GM10266 (cell line): Measurements from ENCODE around the gene PSMD6.

Source experiments
- DNase-seq: peaks from one replicate; pipeline ENCODE4 v3.0.0; 2012; ENCODE audit errors: extremely low spot score
- CTCF ChIP-seq: IDR thresholded peaks from 2 replicates; pipeline ENCODE4 v1.5.1; 2012; ENCODE audit warnings: mild to moderate bottlenecking, low read depth; ENCODE audit not compliant: control insufficient read depth, insufficient read depth; ENCODE audit errors: missing control alignments

The PSMD6 gene

GRCh38 chr3:64033069-64033468 is 9.8 kb upstream of the PSMD6 start:
- no peak for DNase-seq

GRCh38 chr3:64031540-64032508 is 8.5 kb upstream of the PSMD6 start:
- DNase-seq = no peak
- TF ChIP-seq CTCF = no peak

More at GRCh38 chr3:64033069-64033468, 9.8 kb upstream of the PSMD6 start:
- no peak for TF ChIP-seq CTCF

GRCh38 chr3:64030741-64031140 is 7.4 kb upstream of the PSMD6 start:
- peak; percentile 76 for DNase-seq
- TF ChIP-seq CTCF = peak; percentile 82

- TF ChIP-seq CTCF = no peak
- no peak for DNase-seq
Observed at GRCh38 chr3:64029287-64029686, 6.0 kb upstream of the PSMD6 start.

- no peak for DNase-seq
- no peak for TF ChIP-seq CTCF
Observed at GRCh38 chr3:64028754-64029153, 5.5 kb upstream of the PSMD6 start.

- no peak for DNase-seq
- TF ChIP-seq CTCF = no peak
Observed at GRCh38 chr3:64027658-64028057, 4.4 kb upstream of the PSMD6 start.

GRCh38 chr3:64026346-64026745 is 3.1 kb upstream of the PSMD6 start:
- TF ChIP-seq CTCF = no peak
- DNase-seq = no peak
